Omental fat pad (tissue), 4 donors: ENCODE measurements around the gene CD200R1L. TPM values are rescaled to one million over a fixed set of nuclear protein-coding genes. Genes with fewer than 3 reads are reported as not detected.

Source experiments
- ATAC-seq: fragments of 150-250 bp; one replicate; pipeline ENCODE4 v1.9.1; 2016; ENCODE audit warnings: mild to moderate bottlenecking, moderate library complexity; ENCODE audit not compliant: low FRiP score
- DNase-seq: peaks from one replicate; pipeline ENCODE4 v3.0.0-alpha.2; 2019; ENCODE audit warnings: low spot score
- CTCF ChIP-seq, 3 donors: fragments of 450-650 bp; IDR thresholded peaks; one replicate each; pipeline ENCODE4 v1.5.1; 2016 to 2017; ENCODE audit warnings: antibody characterized with exemption in 3 of 3, mild to moderate bottlenecking in 3 of 3, moderate library complexity in 2 of 3
- total RNA-seq, 4 donors: library from RNA; depleted of rRNA; stranded (reverse); fragments of >200 nt; gene quantifications; one replicate each; pipeline ENCODE4 v1.1.0, GENCODE V29; 2016

CD200R1L gene
- total RNA-seq, 4 donors from 2014 or later = not detected

- peak; percentile 11 for ATAC-seq
- no peak for DNase-seq
- no peak for TF ChIP-seq CTCF (IDR thresholded peaks at IDR 0.05)
Observed at GRCh38 chr3:112813016-112813415, 33.6 kb downstream of the CD200R1L start.

GRCh38 chr3:112811917-112812660 lies 34.6 kb downstream of the CD200R1L start:
- TF ChIP-seq CTCF (IDR thresholded peaks at IDR 0.05) = no peak
- ATAC-seq = no peak

GRCh38 chr3:112811131-112811884 lies 35.4 kb downstream of the CD200R1L start:
- no peak for DNase-seq

More at GRCh38 chr3:112811917-112812660, 34.6 kb downstream of the CD200R1L start:
- no peak for DNase-seq

GRCh38 chr3:112810561-112810960 lies 36.1 kb downstream of the CD200R1L start:
- ATAC-seq (no peak), DNase-seq (no peak)
- no peak for TF ChIP-seq CTCF (IDR thresholded peaks at IDR 0.05)

More at GRCh38 chr3:112811131-112811884, 35.4 kb downstream of the CD200R1L start:
- ATAC-seq = peak; percentile 82
- no peak for TF ChIP-seq CTCF (IDR thresholded peaks at IDR 0.05)

GRCh38 chr3:112808136-112808535 lies 38.5 kb downstream of the CD200R1L start:
- ATAC-seq = no peak
- no peak for DNase-seq
- no peak for TF ChIP-seq CTCF (IDR thresholded peaks at IDR 0.05)

GRCh38 chr3:112807685-112808084 lies 39.0 kb downstream of the CD200R1L start:
- TF ChIP-seq CTCF (IDR thresholded peaks at IDR 0.05) = no peak
- no peak for ATAC-seq

More at GRCh38 chr3:112807685-112808084, 39.0 kb downstream of the CD200R1L start:
- DNase-seq = no peak
